ENCODE measurements around the gene SERGEF. TPM values are rescaled to one million over a fixed set of nuclear protein-coding genes. Genes with fewer than 3 reads are reported as not detected.

SERGEF gene
- total and polyA plus RNA-seq, 2 of the 13 experiments (the other 11 are each of a cell fraction or from before 2014, with no cell fraction given) = 54.5 to 114 TPM

GRCh38 chr11:17770048-17770652 lies 242.7 kb downstream of the SERGEF start (continued):
- TF ChIP-seq CEBPG (CRISPR knock-in tag; IDR thresholded peaks at IDR 0.05) = peak; percentile 56; the same call in 1 of the 2 replicates
- TF ChIP-seq, protein P1, sequence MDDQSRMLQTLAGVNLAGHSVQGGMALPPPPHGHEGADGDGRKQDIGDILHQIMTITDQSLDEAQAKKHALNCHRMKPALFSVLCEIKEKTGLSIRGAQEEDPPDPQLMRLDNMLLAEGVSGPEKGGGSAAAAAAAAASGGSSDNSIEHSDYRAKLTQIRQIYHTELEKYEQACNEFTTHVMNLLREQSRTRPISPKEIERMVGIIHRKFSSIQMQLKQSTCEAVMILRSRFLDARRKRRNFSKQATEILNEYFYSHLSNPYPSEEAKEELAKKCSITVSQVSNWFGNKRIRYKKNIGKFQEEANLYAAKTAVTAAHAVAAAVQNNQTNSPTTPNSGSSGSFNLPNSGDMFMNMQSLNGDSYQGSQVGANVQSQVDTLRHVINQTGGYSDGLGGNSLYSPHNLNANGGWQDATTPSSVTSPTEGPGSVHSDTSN (CRISPR knock-in tag; IDR thresholded peaks at IDR 0.05; ENCODE audit: borderline replicate concordance) = no peak
- peak; percentile 82 for TF ChIP-seq ARNT2 (CRISPR knock-in tag; IDR thresholded peaks at IDR 0.05; ENCODE audit: low read depth)
- peak; percentile 77; the same call in 1 of the 2 replicates for TF ChIP-seq ZNF782 (CRISPR knock-in tag; IDR thresholded peaks at IDR 0.05; ENCODE audit: borderline replicate concordance)
- no peak for TF ChIP-seq ZNF296 (CRISPR knock-in tag; conservative IDR thresholded peaks at IDR 0.05)
- peak; percentile 85 for TF ChIP-seq TEAD3 (CRISPR knock-in tag; optimal IDR thresholded peaks at IDR 0.05; ENCODE audit: borderline replicate concordance)
- TF ChIP-seq NR2F1 (CRISPR knock-in tag; IDR thresholded peaks at IDR 0.05) = peak; percentile 100
- TF ChIP-seq ATRX (CRISPR knock-in tag; IDR thresholded peaks at IDR 0.05; ENCODE audit: borderline replicate concordance) = no peak
- peak; percentile 66 for TF ChIP-seq GMEB1 (CRISPR knock-in tag; IDR thresholded peaks at IDR 0.05; ENCODE audit: borderline replicate concordance)
- 0 out of 2 replicates have a peak, but pooled peaks have one; percentile 39 for TF ChIP-seq BRCA1 (CRISPR knock-in tag; IDR thresholded peaks at IDR 0.05)
- TF ChIP-seq POLR2A (IDR thresholded peaks at IDR 0.05; ENCODE audit: insufficient read depth in 1 of 2, low read depth in 2 of 2, low read length in 2 of 2) = 0 out of 4 replicates have a peak, but pooled peaks of 1 of the 2 experiments have one; percentile 30
- TF ChIP-seq ZSCAN5A (CRISPR knock-in tag; IDR thresholded peaks at IDR 0.05; ENCODE audit: borderline replicate concordance) = peak; percentile 77; the same call in 1 of the 2 replicates
- TF ChIP-seq ZNF225 (CRISPR knock-in tag; IDR thresholded peaks at IDR 0.05) = peak; percentile 53; the same call in 1 of the 2 replicates
- TF ChIP-seq ZZZ3 (CRISPR knock-in tag; IDR thresholded peaks at IDR 0.05; ENCODE audit: borderline replicate concordance) = peak; percentile 65; the same call in 1 of the 2 replicates
- peak; percentile 90 for TF ChIP-seq HOXA5 (CRISPR knock-in tag; IDR thresholded peaks at IDR 0.05)
- no peak; the same call in 1 of the 2 replicates for TF ChIP-seq FOSL1 (CRISPR knock-in tag; IDR thresholded peaks at IDR 0.05; ENCODE audit: borderline replicate concordance)
- 0 out of 2 replicates have a peak, but pooled peaks have one; percentile 50 for TF ChIP-seq ARHGAP35 (CRISPR knock-in tag; IDR thresholded peaks at IDR 0.05; ENCODE audit: borderline replicate concordance)
- TF ChIP-seq, protein P2, sequence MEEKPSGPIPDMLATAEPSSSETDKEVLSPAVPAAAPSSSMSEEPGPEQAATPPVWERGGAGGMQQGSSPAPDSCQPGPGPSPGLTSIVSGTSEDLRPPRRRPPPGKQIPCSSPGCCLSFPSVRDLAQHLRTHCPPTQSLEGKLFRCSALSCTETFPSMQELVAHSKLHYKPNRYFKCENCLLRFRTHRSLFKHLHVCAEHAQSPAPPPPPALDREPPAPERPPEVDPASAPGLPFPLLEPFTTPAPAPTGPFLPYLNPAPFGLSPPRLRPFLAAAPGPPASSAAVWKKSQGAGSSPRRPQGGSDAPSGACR (CRISPR knock-in tag; IDR thresholded peaks at IDR 0.05) = peak; percentile 76
- TF ChIP-seq MBD4 (IDR thresholded peaks at IDR 0.05; ENCODE audit: borderline replicate concordance, low read length) = no peak
- peak; percentile 98 for TF ChIP-seq HNF4G (IDR thresholded peaks at IDR 0.05; ENCODE audit: borderline replicate concordance, low read depth, low read length)
- peak; percentile 98 for TF ChIP-seq HNF4G (CRISPR knock-in tag; IDR thresholded peaks at IDR 0.05; ENCODE audit: borderline replicate concordance, low read depth)
- no peak; the same call in 1 of the 2 replicates for TF ChIP-seq ZNF12 (CRISPR knock-in tag; IDR thresholded peaks at IDR 0.05)
- peak; percentile 81; the same call in 1 of the 2 replicates for TF ChIP-seq KDM5B (CRISPR knock-in tag; IDR thresholded peaks at IDR 0.05; ENCODE audit: borderline replicate concordance)
- TF ChIP-seq, protein P3, sequence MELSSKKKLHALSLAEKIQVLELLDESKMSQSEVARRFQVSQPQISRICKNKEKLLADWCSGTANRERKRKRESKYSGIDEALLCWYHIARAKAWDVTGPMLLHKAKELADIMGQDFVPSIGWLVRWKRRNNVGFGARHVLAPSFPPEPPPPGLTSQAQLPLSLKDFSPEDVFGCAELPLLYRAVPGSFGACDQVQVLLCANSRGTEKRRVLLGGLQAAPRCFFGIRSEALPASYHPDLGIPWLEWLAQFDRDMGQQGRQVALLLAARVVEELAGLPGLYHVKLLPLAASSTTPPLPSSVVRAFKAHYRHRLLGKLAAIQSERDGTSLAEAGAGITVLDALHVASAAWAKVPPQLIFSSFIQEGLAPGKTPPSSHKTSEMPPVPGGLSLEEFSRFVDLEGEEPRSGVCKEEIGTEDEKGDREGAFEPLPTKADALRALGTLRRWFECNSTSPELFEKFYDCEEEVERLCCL (CRISPR knock-in tag; IDR thresholded peaks at IDR 0.05; ENCODE audit: borderline replicate concordance) = no peak
